Glomerular endothelial cell (primary cell): ENCODE data around the gene CAPZB. TPM values are rescaled to one million over a fixed set of nuclear protein-coding genes. Genes with fewer than 3 reads are reported as not detected.

Experiments used
- DNase-seq: peaks from one replicate; pipeline ENCODE4 v3.0.0-alpha.2; 2011; ENCODE audit warnings: low read depth, low spot score; ENCODE audit errors: extremely low read depth
- total RNA-seq: library from RNA; depleted of rRNA; stranded (reverse); fragments of >200 nt; gene quantifications from 2 replicates; pipeline ENCODE4 v1.2.3, GENCODE V29; 2015

The CAPZB gene
- total RNA-seq, 1 donor from 2014 or later, result 215 TPM

DNA sequence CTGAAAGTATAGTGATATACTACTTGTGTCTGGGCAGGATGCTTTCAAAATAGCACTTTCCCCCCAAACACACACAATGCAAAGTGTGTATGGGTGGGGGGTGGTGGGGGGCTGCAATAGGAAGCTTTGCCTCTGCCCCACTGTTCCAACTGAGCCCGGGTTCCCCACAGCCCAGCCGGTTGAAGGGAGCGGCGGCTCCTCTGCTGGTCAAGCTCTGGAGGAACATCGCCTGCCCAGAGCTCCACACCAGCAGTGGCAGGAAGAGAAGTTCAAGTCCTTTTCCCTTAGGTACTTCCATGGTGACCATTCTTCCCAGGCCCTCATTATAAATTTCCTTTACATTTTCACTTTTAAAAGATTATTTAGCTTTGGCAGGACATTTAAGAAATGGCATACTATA is 74.9 kb downstream of the CAPZB start:
- no peak for DNase-seq

GRCh38 chr1:19409477-19410341 is 75.6 kb downstream of the CAPZB start:
- DNase-seq, result no peak

DNA sequence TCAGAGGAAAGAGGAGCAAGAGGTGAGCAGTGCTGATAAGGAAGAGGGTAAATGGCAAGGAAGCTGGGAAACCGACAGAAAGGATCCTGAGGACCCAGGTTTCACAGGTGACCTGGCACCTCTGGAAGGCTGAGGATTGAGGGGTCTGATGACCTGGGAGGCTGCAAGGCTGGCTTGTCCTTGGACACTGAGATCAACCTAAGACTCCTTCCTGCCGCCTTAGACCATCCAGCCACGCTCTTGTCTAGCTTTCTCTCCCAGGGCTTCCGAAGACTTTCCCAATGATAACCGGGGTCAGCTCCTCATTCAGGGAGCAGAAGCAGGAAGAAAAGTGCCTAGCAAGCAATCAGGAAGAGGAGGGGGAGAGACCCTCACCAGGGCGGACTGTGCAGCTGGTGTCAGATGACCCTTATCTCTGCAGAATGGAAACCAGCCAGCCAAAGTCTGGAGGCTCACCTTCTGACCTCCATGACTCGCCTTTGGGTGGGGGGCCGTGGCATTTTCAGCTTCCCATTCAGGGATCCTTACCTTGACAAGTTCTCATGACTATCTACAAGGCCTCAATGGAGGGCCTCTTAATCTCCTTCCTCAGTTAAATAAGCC is 77.7 kb downstream of the CAPZB start:
- no peak for DNase-seq

GRCh38 chr1:19406680-19407079 is 78.7 kb downstream of the CAPZB start:
- DNase-seq, result no peak

- DNase-seq, result no peak
Measured at GRCh38 chr1:19405761-19406487, 79.4 kb downstream of the CAPZB start.

DNA sequence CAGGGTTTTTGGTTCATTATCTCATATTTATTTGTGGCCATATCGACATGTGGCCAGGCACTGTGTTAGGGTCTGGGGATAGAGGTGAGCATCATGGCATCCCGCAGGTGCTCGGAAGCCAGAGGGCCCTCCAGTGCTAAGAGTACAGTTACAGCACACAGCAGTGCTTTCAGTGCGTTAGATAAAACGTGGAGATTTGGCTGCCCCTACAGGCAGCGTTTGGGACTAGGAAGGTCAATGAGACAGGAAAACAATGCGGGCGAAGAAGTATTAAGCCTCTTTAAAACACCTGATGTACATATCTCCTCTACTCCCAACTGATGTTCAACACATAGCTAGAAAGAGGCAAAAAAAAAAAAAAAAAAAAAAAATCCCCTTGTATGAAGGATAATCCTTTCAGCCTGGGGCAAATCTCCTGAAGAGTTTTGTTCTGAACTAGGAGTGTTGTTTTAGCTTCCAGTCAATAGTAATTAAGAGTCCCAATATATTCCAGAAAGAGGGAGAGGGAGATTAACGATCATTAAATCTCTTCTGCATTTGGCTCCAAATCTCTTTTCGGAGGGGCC is 80.1 kb downstream of the CAPZB start:
- DNase-seq, result no peak

DNA sequence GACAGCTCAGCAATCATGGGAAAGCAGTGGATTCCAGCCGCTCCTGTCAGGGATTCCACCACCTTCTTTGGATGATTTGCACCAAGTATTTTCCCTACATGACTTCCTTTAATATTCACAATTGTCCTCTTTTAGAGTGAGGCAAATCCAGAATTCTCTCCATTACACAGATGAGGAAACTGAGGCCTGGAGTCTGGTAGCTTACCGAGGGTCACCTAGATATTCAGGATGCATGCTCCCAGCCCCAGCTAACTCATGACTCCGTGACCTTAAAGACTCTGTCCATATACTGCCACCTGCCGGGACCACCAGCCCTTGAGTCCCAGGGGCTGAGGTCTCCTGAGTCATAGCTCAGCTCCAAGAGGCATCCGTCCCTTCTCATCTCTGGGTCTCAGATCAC is 80.6 kb downstream of the CAPZB start:
- DNase-seq, result no peak

- DNase-seq, result no peak
Measured at GRCh38 chr1:19403256-19403655, 82.1 kb downstream of the CAPZB start.

- DNase-seq, result no peak
Measured at GRCh38 chr1:19402031-19402813, 83.1 kb downstream of the CAPZB start.

DNA sequence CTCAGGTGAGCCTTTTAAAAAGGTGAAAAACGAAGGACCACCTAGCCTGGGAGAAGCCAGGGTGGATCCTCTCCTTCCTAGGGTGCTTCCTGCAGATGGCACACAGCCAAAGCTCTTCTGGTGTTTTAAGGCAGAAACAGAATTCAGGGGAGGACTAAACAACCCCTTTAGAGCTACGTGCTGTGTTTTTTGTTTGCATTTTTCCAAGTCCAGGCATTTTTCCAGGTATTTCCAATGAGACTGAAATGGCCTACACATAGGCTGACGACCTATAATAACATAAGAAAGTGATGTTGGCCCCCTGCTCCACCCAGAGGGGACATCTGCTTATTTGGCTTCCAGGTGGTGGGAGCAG is 83.8 kb downstream of the CAPZB start:
- no peak for DNase-seq

DNA sequence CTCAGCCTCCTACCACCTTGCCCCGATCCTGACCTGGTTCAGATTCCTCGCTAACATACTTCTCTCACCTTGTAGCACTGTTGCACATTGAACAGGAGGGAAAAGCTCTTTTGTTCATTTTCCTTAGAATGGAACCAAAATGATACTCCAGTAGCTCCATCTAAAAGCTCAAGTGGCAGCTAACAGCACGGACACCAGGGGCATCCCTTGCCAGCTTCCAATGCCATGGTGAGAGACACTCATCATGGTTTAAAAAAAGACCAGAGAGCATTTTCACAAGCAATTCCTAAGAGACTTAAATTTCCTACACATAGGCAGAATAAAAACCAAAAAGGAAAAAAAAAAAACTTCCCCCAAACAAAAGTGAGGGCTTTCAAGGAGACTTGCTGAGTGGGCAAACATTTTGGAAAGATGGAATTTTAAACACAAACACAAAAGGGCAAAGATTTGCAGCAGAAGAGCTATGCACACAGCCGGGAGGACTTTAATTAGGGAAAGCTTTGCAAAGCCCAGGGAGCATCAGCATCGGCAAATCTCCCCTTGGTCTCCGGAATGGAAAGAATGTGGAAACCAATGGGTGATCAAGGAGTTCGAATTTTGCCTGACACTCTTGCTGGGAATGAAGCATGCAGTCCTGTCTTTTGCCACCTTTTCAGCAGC is 84.3 kb downstream of the CAPZB start:
- DNase-seq, result no peak

- no peak for DNase-seq
Measured at GRCh38 chr1:19400192-19400611, 85.1 kb downstream of the CAPZB start.

GRCh38 chr1:19398309-19398760 is 87.0 kb downstream of the CAPZB start:
- no peak for DNase-seq

DNA sequence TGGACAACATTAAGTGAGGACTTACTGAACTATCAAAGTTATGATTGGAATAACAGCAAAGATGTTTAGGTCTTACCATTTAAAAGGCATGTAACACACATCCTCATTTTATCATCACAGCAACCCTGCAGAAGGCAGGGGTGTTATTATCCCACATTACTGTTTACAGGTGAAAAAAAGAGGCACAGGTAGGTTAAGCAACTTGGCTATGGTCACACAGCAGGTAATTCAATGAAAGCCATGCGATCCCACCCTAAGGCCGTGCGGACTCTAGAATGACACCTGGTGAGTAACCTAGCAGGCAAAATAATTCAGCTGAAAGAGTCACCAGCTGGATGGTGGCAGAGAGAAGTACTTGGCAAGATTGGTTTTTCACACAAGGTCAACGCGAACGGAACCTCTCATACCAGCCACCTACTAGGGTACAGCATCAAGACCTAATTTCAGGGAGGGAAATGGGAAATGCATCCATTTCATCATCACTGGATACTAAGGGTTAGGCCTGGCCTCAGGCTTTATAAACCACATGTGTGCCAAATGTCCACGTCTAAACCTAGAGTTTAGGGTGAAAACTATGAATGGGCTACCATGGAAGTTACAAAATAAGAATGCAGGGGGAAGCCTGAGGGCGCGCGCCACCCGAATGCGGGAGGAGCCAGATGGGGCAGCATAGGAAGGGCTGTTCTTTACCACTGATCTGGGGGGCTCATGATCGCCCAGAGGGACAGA is 88.0 kb downstream of the CAPZB start:
- no peak for DNase-seq

- DNase-seq, result no peak
Measured at GRCh38 chr1:19396280-19396679, 89.1 kb downstream of the CAPZB start.

DNA sequence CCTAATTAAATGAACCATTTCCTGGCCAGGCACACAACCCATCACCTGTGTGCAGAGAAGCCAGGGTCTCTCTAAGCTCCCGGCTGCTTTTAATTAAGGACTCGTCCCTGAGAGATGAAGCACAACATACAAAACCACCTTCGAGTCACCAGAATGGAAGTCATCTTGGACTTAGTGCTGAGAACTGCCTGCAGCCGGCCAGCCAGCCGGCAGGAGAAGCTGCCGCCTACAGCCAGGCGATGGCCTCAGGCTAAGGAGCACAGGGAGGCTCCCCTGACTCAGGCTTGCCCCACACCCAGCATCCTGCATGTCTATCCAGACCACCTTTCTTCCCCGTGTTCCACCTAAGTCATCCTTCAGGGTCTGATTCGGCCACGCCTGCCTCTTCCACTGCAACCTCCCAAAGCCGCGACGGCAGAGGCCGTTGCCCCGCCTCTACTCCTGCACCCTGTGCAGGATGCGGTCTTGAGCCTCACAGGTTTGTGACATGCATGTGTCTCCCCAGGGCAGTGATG is 89.6 kb downstream of the CAPZB start:
- no peak for DNase-seq

- no peak for DNase-seq
Measured at GRCh38 chr1:19393046-19393445, 92.3 kb downstream of the CAPZB start.

GRCh38 chr1:19392221-19392620 is 93.1 kb downstream of the CAPZB start:
- no peak for DNase-seq

- DNase-seq, result no peak
Measured at GRCh38 chr1:19391596-19391981, 93.8 kb downstream of the CAPZB start.
